ENCODE data around the gene ADD2. TPM values are rescaled to one million over a fixed set of nuclear protein-coding genes. Genes with fewer than 3 reads are reported as not detected.

Gene ADD2
- total RNA-seq, 6 experiments from 2014 or later: not detected

GRCh38 chr2:70717431-70718038, 50.5 kb downstream of the ADD2 start:
- no peak overlapping the region for H3K4me3 Mint-ChIP-seq
- DNase-seq: no peak
- no peak overlapping the region for H3K27ac Mint-ChIP-seq
- no peaks in the 10 kb centered on the region for H3K4me1 Mint-ChIP-seq (ENCODE audit: low read depth)
- H3K27me3 Mint-ChIP-seq (ENCODE audit: insufficient read depth): peaks cover 47% of the 10 kb centered on the region
- no peaks in the 10 kb centered on the region for H3K9me3 Mint-ChIP-seq
- no peaks in the 10 kb centered on the region for H3K36me3 Mint-ChIP-seq (ENCODE audit: low read depth)
- no peak for TF ChIP-seq CTCF (IDR thresholded peaks at IDR 0.05)

- Mint-ChIP-seq H3K4me3 (no peak overlapping the region), H3K27me3 (ENCODE audit: insufficient read depth) (peaks cover 46% of the 10 kb centered on the region), H3K9me3 (no peaks in the 10 kb centered on the region), H3K4me1 (ENCODE audit: low read depth) (no peaks in the 10 kb centered on the region), H3K27ac (no peak overlapping the region), H3K36me3 (ENCODE audit: low read depth) (no peaks in the 10 kb centered on the region)
- no peak for DNase-seq
- TF ChIP-seq CTCF (IDR thresholded peaks at IDR 0.05): no peak
Measured at GRCh38 chr2:70716951-70717350, 51.0 kb downstream of the ADD2 start.

- H3K36me3 Mint-ChIP-seq (ENCODE audit: low read depth): no peaks in the 10 kb centered on the region
- H3K27ac Mint-ChIP-seq: no peak overlapping the region
- DNase-seq: no peak
- H3K4me3 Mint-ChIP-seq: no peak overlapping the region
- TF ChIP-seq CTCF (IDR thresholded peaks at IDR 0.05): no peak
- H3K4me1 Mint-ChIP-seq (ENCODE audit: low read depth): no peaks in the 10 kb centered on the region
- no peaks in the 10 kb centered on the region for H3K9me3 Mint-ChIP-seq
- peaks cover 50% of the 10 kb centered on the region for H3K27me3 Mint-ChIP-seq (ENCODE audit: insufficient read depth)
Measured at GRCh38 chr2:70716131-70716743, 51.8 kb downstream of the ADD2 start.

- H3K27me3 Mint-ChIP-seq (ENCODE audit: insufficient read depth): peaks cover 54% of the 10 kb centered on the region
Measured at GRCh38 chr2:70715071-70715985, 52.7 kb downstream of the ADD2 start.

More at GRCh38 chr2:70715071-70715985, 52.7 kb downstream of the ADD2 start:
- H3K9me3 Mint-ChIP-seq: no peaks in the 10 kb centered on the region
- H3K4me3 Mint-ChIP-seq: no peak overlapping the region
- H3K4me1 Mint-ChIP-seq (ENCODE audit: low read depth): no peaks in the 10 kb centered on the region
- TF ChIP-seq CTCF (IDR thresholded peaks at IDR 0.05): no peak
- H3K27ac Mint-ChIP-seq: no peak overlapping the region
- H3K36me3 Mint-ChIP-seq (ENCODE audit: low read depth): no peaks in the 10 kb centered on the region
- DNase-seq: no peak
